Measurements from ENCODE around the gene NLRP7.

NLRP7 gene

GRCh38 chr19:54882758-54883157 is 64.6 kb downstream of the NLRP7 start:
- ChIA-PET CTCF (interaction anchor here (0.6 to 4.0 kb wide), 4 partner anchors 30 to 206 kb away, joined by 3 to 28 read pairs (median 11); no protein-coding TSS in a partner anchor), POLR2A (no interaction called here)
- peaks cover 0 to 10% (median 4%) of the 10 kb centered on the region in 5 experiments for H3K27me3 ChIP-seq (replicated peaks in 2 of 5; ENCODE audit: control insufficient read depth in 4 of 5, insufficient read depth in 5 of 5, low read length in 4 of 5)
- H3K4me3 ChIP-seq (ENCODE audit: control insufficient read depth in 1 of 7, extremely low read depth in 1 of 7, insufficient read depth in 4 of 7, low read depth in 2 of 7, low read length in 6 of 7) = peak overlapping the region in 1 of 7 experiments; percentile 35
- WGBS (ENCODE audit: insufficient coverage) = 60% methylated on average over 5 of the region's 7 CpGs
- DNase-seq = peak; percentile 63 to 82 (median 78)
- no peaks in the 10 kb centered on the region for H3K9me3 ChIP-seq (ENCODE audit: control extremely low read depth in 1 of 5, control insufficient read depth in 4 of 5, insufficient read depth in 2 of 5, low read depth in 1 of 5, low read length in 4 of 5)
- H3K36me3 ChIP-seq (ENCODE audit: control insufficient read depth in 4 of 4, insufficient read depth in 4 of 4, low read length in 3 of 4) = no peaks in the 10 kb centered on the region
- H3K4me1 ChIP-seq (ENCODE audit: control extremely low read depth in 1 of 4, control insufficient read depth in 4 of 4, insufficient read depth in 4 of 4, low read length in 3 of 4) = peaks cover 0 to 7% (median 4%) of the 10 kb centered on the region in 4 experiments
- no peak overlapping the region for H3K27ac ChIP-seq (ENCODE audit: insufficient read depth in 1 of 2, low read depth in 1 of 2, low read length in 2 of 2, poor library complexity in 1 of 2, severe bottlenecking in 2 of 2)

GRCh38 chr19:54881884-54882283 is 65.4 kb downstream of the NLRP7 start:
- Histone ChIP-seq H3K9me3 (ENCODE audit: control extremely low read depth in 1 of 5, control insufficient read depth in 4 of 5, insufficient read depth in 2 of 5, low read depth in 1 of 5, low read length in 4 of 5) (no peaks in the 10 kb centered on the region), H3K4me3 (ENCODE audit: control insufficient read depth in 1 of 7, extremely low read depth in 1 of 7, insufficient read depth in 4 of 7, low read depth in 2 of 7, low read length in 6 of 7) (no peak overlapping the region), H3K27ac (ENCODE audit: insufficient read depth in 1 of 2, low read depth in 1 of 2, low read length in 2 of 2, poor library complexity in 1 of 2, severe bottlenecking in 2 of 2) (no peak overlapping the region), H3K27me3 (replicated peaks in 2 of 5; ENCODE audit: control insufficient read depth in 4 of 5, insufficient read depth in 5 of 5, low read length in 4 of 5) (peaks cover 0 to 10% (median 4%) of the 10 kb centered on the region in 5 experiments), H3K36me3 (ENCODE audit: control insufficient read depth in 4 of 4, insufficient read depth in 4 of 4, low read length in 3 of 4) (no peaks in the 10 kb centered on the region), H3K4me1 (ENCODE audit: control extremely low read depth in 1 of 4, control insufficient read depth in 4 of 4, insufficient read depth in 4 of 4, low read length in 3 of 4) (peaks cover 0 to 9% (median 6%) of the 10 kb centered on the region in 4 experiments)
- WGBS (ENCODE audit: insufficient coverage) = 61% methylated on average over 6 of the region's 6 CpGs
- POLR2A ChIA-PET = no interaction called here
- CTCF ChIA-PET = interaction anchor here (0.6 to 4.0 kb wide), 22 partner anchors 9 to 622 kb away, joined by 3 to 28 read pairs (median 4); partner anchors contain the start of genes DNAAF3 and EPS8L1
- no peak for DNase-seq

GRCh38 chr19:54877471-54877870 is 69.9 kb downstream of the NLRP7 start:
- H3K27me3 ChIP-seq (replicated peaks in 2 of 5; ENCODE audit: control insufficient read depth in 4 of 5, insufficient read depth in 5 of 5, low read length in 4 of 5) = peaks cover 0 to 10% (median 4%) of the 10 kb centered on the region in 5 experiments
- H3K27ac ChIP-seq (ENCODE audit: insufficient read depth in 1 of 2, low read depth in 1 of 2, low read length in 2 of 2, poor library complexity in 1 of 2, severe bottlenecking in 2 of 2) = no peak overlapping the region
- no peaks in the 10 kb centered on the region for H3K36me3 ChIP-seq (ENCODE audit: control insufficient read depth in 4 of 4, insufficient read depth in 4 of 4, low read length in 3 of 4)
- peak overlapping the region in 1 of 7 experiments; percentile 38 for H3K4me3 ChIP-seq (ENCODE audit: control insufficient read depth in 1 of 7, extremely low read depth in 1 of 7, insufficient read depth in 4 of 7, low read depth in 2 of 7, low read length in 6 of 7)
- 0% methylated on average over 2 of the region's 3 CpGs for WGBS (ENCODE audit: insufficient coverage)
- peak in 1 of 3 donors; percentile 18 for DNase-seq
- H3K4me1 ChIP-seq (ENCODE audit: control extremely low read depth in 1 of 4, control insufficient read depth in 4 of 4, insufficient read depth in 4 of 4, low read length in 3 of 4) = peaks cover 3 to 19% (median 13%) of the 10 kb centered on the region in 4 experiments
- ChIA-PET CTCF (interaction anchor here (1.1 to 1.4 kb wide), 2 partner anchors 44 to 220 kb away, joined by 3 read pairs; no protein-coding TSS in a partner anchor), POLR2A (interaction anchor here (0.7 kb wide), 1 partner anchor 222 kb away, joined by 3 read pairs; no protein-coding TSS in a partner anchor)
- H3K9me3 ChIP-seq (ENCODE audit: control extremely low read depth in 1 of 5, control insufficient read depth in 4 of 5, insufficient read depth in 2 of 5, low read depth in 1 of 5, low read length in 4 of 5) = no peaks in the 10 kb centered on the region

- Histone ChIP-seq H3K27ac (ENCODE audit: insufficient read depth in 1 of 2, low read depth in 1 of 2, low read length in 2 of 2, poor library complexity in 1 of 2, severe bottlenecking in 2 of 2) (no peak overlapping the region), H3K9me3 (ENCODE audit: control extremely low read depth in 1 of 5, control insufficient read depth in 4 of 5, insufficient read depth in 2 of 5, low read depth in 1 of 5, low read length in 4 of 5) (no peaks in the 10 kb centered on the region), H3K4me3 (ENCODE audit: control insufficient read depth in 1 of 7, extremely low read depth in 1 of 7, insufficient read depth in 4 of 7, low read depth in 2 of 7, low read length in 6 of 7) (peak overlapping the region in 2 of 7 experiments; percentile 20 to 53), H3K4me1 (ENCODE audit: control extremely low read depth in 1 of 4, control insufficient read depth in 4 of 4, insufficient read depth in 4 of 4, low read length in 3 of 4) (peaks cover 3 to 19% (median 9%) of the 10 kb centered on the region in 4 experiments), H3K27me3 (replicated peaks in 2 of 5; ENCODE audit: control insufficient read depth in 4 of 5, insufficient read depth in 5 of 5, low read length in 4 of 5) (peaks cover 0 to 5% (median 2%) of the 10 kb centered on the region in 5 experiments), H3K36me3 (ENCODE audit: control insufficient read depth in 4 of 4, insufficient read depth in 4 of 4, low read length in 3 of 4) (no peaks in the 10 kb centered on the region)
- ChIA-PET POLR2A (no interaction called here), CTCF (interaction anchor here (0.6 kb wide), 1 partner anchor 41 kb away, joined by 3 read pairs; no protein-coding TSS in a partner anchor)
- WGBS (ENCODE audit: insufficient coverage) = 25% methylated on average over 2 of the region's 2 CpGs
- DNase-seq = peak; percentile 25 to 84 (median 78)
These were observed 71.8 kb downstream of the NLRP7 start for GRCh38 chr19:54875506-54875905.

- H3K27ac ChIP-seq (ENCODE audit: insufficient read depth in 1 of 2, low read depth in 1 of 2, low read length in 2 of 2, poor library complexity in 1 of 2, severe bottlenecking in 2 of 2) = no peak within 1 kb of the TSS
- H3K4me1 ChIP-seq (ENCODE audit: control extremely low read depth in 1 of 4, control insufficient read depth in 4 of 4, insufficient read depth in 4 of 4, low read length in 3 of 4) = peaks cover 3 to 19% (median 9%) of the 10 kb centered on the region in 4 experiments
- peak within 1 kb of the TSS in 2 of 7 experiments; percentile 24 to 60 for H3K4me3 ChIP-seq (ENCODE audit: control insufficient read depth in 1 of 7, extremely low read depth in 1 of 7, insufficient read depth in 4 of 7, low read depth in 2 of 7, low read length in 6 of 7)
- H3K36me3 ChIP-seq (ENCODE audit: control insufficient read depth in 4 of 4, insufficient read depth in 4 of 4, low read length in 3 of 4) = no peaks in the 10 kb centered on the region
- peak in 1 of 3 donors; percentile 17 for DNase-seq
- peaks cover 0 to 2% (median under 1%) of the 10 kb centered on the region in 5 experiments for H3K27me3 ChIP-seq (replicated peaks in 2 of 5; ENCODE audit: control insufficient read depth in 4 of 5, insufficient read depth in 5 of 5, low read length in 4 of 5)
- ChIA-PET CTCF (no interaction called here), POLR2A (no interaction called here)
- 92% methylated on average over 5 of the region's 8 CpGs for WGBS (ENCODE audit: insufficient coverage)
- H3K9me3 ChIP-seq (ENCODE audit: control extremely low read depth in 1 of 5, control insufficient read depth in 4 of 5, insufficient read depth in 2 of 5, low read depth in 1 of 5, low read length in 4 of 5) = no peaks in the 10 kb centered on the region
These were observed 73.3 kb downstream of the NLRP7 start, which contains the start of gene FCAR for GRCh38 chr19:54873990-54874389. Gene FCAR, plus strand, starts transcription at chr19:54874235. Its CDS starts 55 bp downstream, at chr19:54874290.
